Vagina (tissue), 2 donors: Measurements from ENCODE around the gene IDUA. TPM values are rescaled to one million over a fixed set of nuclear protein-coding genes. Genes with fewer than 3 reads are reported as not detected.

Source experiments
- DNase-seq, 2 donors: peaks; one replicate each; pipeline ENCODE4 v3.0.0-alpha.2; 2017; ENCODE audit errors: extremely low spot score in 2 of 2
- H3K27ac ChIP-seq: fragments of 200-600 bp; sonication (generic); one replicate; pipeline ENCODE4 v1.5.1; 2019
- H3K27me3 ChIP-seq: fragments of 200-600 bp; sonication (generic); one replicate; pipeline ENCODE4 v1.5.1; 2019
- H3K36me3 ChIP-seq, 2 donors: fragments of 200-600 bp; sonication (generic); one replicate each; pipeline ENCODE4 v1.5.1; 2017 to 2019
- H3K4me1 ChIP-seq: fragments of 200-600 bp; sonication (generic); one replicate; pipeline ENCODE4 v1.5.1; 2019
- H3K4me3 ChIP-seq, 2 donors: fragments of 200-600 bp; sonication (generic); 1 replicate in 1 of 2; 2 replicates in 1 of 2; pipeline ENCODE4 v1.5.1; 2016 to 2019
- H3K9me3 ChIP-seq: fragments of 200-600 bp; sonication (generic); one replicate; pipeline ENCODE4 v1.5.1; 2019
- POLR2A ChIP-seq, 2 donors: fragments of 450-650 bp; IDR thresholded peaks; one replicate each; pipeline ENCODE4 v1.6.1; 2017; ENCODE audit warnings: antibody characterized with exemption in 2 of 2, mild to moderate bottlenecking in 2 of 2, moderate library complexity in 2 of 2
- POLR2AphosphoS5 ChIP-seq, 2 donors: sonication (generic); formaldehyde crosslinking; IDR thresholded peaks; one replicate each; pipeline ENCODE4 v1.9.0; 2017; ENCODE audit warnings: antibody characterized with exemption in 2 of 2, mild to moderate bottlenecking in 2 of 2, low read depth in 1 of 2; ENCODE audit not compliant: insufficient read depth in 1 of 2
- intact Hi-C: fragments of 100-400 bp; cut with DNase I; formaldehyde crosslinking; loops from one replicate; pipeline ENCODE4 v1.15.1; 2023
- total RNA-seq: library from RNA; depleted of rRNA; stranded (reverse); fragments of >200 nt; gene quantifications from one replicate; pipeline ENCODE4 v1.2.3, GENCODE V29; 2016
- TF ChIP-seq, protein P1 (sequence below), 3 experiments: fragments of 450-650 bp in 2 of 3; fragments of 200-600 bp in 1 of 3; sonication (generic) in 1 of 3; IDR thresholded peaks; one replicate each; pipeline ENCODE4 v1.5.1; 2017 to 2019; ENCODE audit warnings: antibody characterized with exemption in 3 of 3, mild to moderate bottlenecking in 2 of 3, moderate library complexity in 2 of 3

IDUA gene
- total RNA-seq, 1 donor from 2014 or later = 28.0 TPM

DNA sequence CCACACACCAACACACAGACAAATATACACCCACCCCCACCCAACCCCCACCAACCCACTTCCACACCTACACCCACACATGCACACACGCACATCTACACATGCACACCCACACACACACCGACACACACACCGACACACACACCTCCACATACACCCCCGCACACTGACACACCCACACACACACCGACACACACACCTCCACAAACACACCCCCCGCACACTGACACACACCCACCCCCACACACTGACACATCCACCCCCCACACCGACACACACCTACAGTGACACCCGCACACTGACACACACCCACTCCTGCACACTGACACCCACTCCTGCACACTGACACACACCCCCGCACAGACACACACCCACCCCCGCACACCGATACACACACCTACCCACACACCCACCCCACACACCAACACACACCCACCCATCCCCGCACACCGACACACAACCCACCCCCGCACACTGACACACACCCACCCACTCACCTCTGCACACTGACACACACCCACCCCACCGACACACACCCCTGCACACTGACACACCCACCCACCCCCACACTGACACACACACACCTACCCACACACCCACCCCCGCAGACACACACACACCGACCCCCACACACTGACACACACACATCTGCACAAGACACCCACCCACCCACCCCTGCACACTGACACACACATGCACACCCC is 55.7 kb downstream of the IDUA start:
- peaks cover 53% of the 10 kb centered on the region for H3K4me1 ChIP-seq

DNA sequence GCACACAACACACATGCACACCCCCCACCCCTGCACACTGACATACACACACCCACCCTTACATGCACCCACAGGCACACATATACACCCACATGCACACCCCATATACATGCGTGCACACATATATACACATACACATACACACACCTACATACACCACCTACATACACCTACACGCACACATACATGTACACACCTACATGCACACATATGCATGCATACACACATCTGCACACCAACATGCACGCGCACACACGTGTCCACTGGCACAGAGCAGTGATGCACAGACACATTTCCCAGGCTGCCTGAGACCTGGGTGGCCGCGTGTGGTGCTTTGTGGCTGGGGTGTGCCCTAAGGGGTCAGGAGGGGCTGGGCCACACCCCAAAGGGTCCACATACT is 56.3 kb downstream of the IDUA start:
- no peak for TF ChIP-seq POLR2AphosphoS5 (IDR thresholded peaks at IDR 0.05; ENCODE audit: insufficient read depth in 1 of 2, low read depth in 1 of 2)
- no peak for TF ChIP-seq POLR2A (IDR thresholded peaks at IDR 0.05)
- TF ChIP-seq, protein P1, sequence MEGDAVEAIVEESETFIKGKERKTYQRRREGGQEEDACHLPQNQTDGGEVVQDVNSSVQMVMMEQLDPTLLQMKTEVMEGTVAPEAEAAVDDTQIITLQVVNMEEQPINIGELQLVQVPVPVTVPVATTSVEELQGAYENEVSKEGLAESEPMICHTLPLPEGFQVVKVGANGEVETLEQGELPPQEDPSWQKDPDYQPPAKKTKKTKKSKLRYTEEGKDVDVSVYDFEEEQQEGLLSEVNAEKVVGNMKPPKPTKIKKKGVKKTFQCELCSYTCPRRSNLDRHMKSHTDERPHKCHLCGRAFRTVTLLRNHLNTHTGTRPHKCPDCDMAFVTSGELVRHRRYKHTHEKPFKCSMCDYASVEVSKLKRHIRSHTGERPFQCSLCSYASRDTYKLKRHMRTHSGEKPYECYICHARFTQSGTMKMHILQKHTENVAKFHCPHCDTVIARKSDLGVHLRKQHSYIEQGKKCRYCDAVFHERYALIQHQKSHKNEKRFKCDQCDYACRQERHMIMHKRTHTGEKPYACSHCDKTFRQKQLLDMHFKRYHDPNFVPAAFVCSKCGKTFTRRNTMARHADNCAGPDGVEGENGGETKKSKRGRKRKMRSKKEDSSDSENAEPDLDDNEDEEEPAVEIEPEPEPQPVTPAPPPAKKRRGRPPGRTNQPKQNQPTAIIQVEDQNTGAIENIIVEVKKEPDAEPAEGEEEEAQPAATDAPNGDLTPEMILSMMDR (IDR thresholded peaks at IDR 0.05) = no peak
- Histone ChIP-seq H3K9me3 (no peaks in the 10 kb centered on the region), H3K27me3 (no peaks in the 10 kb centered on the region), H3K4me1 (peaks cover 56% of the 10 kb centered on the region), H3K27ac (no peak overlapping the region), H3K36me3 (no peaks in the 10 kb centered on the region), H3K4me3 (peak overlapping the region in 1 of 2 donors; percentile 38)
- intact Hi-C loops = no loop called here
- no peak for DNase-seq

More for the DNA sequence above, 55.7 kb downstream of the IDUA start:
- intact Hi-C loops = no loop called here
- Histone ChIP-seq H3K9me3 (no peaks in the 10 kb centered on the region), H3K27me3 (no peaks in the 10 kb centered on the region), H3K27ac (no peak overlapping the region), H3K36me3 (no peaks in the 10 kb centered on the region), H3K4me3 (no peak overlapping the region)
- no peak for DNase-seq
- TF ChIP-seq POLR2AphosphoS5 (IDR thresholded peaks at IDR 0.05; ENCODE audit: insufficient read depth in 1 of 2, low read depth in 1 of 2) (no peak), POLR2A (IDR thresholded peaks at IDR 0.05) (no peak)
- TF ChIP-seq, protein P1 (IDR thresholded peaks at IDR 0.05) = no peak

DNA sequence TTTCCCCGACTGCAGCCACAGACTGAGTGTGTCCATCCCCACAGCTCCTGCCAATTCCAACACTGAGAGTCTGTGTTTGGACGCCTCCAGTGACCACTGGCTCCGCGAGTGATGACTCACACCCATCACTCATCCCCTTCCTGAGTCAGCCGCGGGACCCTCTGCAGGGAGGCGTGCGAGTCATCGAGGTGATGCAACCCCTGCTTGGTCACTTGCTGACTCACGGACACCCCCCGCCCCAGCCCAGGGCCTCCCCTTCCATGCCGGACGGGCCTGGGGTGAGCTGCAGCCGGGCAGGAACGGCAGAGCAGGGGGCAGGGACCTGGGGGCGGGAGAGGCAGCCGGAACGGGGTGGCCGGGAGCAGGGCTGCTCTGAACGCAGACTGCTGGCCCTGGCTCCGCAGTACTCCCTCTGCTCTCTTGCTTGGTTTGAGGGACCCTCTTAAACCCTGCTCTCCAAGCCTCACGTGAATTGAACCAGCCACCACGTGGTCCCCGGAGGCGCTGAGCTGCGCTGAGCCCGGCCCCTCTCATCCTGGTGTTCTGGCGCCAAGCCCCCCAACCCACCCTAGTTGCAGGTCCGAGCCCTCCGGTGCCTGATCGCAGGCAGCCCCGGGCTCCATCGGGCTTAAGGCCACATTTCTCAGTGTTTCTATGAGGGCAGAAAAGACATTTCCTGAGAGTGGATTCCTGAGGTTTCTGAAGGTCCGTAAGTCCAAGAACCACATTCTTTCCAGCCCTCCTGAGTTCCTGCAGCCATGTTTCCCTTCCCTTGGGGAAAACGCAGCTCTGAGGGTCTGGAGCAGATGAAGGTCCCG is 57.0 kb downstream of the IDUA start:
- DNase-seq = peak in 1 of 2 donors; percentile 98
- no peaks in the 10 kb centered on the region for H3K27me3 ChIP-seq
- peak overlapping the region; percentile 83 for H3K27ac ChIP-seq
- H3K4me3 ChIP-seq = peak overlapping the region in 1 of 2 donors; percentile 38
- TF ChIP-seq, protein P1 (IDR thresholded peaks at IDR 0.05) = no peak
- peak; percentile 40 to 92 for TF ChIP-seq POLR2AphosphoS5 (IDR thresholded peaks at IDR 0.05; ENCODE audit: insufficient read depth in 1 of 2, low read depth in 1 of 2)
- intact Hi-C loops = no loop called here
- no peaks in the 10 kb centered on the region for H3K36me3 ChIP-seq
- no peaks in the 10 kb centered on the region for H3K9me3 ChIP-seq
- peaks cover 56% of the 10 kb centered on the region for H3K4me1 ChIP-seq

DNA sequence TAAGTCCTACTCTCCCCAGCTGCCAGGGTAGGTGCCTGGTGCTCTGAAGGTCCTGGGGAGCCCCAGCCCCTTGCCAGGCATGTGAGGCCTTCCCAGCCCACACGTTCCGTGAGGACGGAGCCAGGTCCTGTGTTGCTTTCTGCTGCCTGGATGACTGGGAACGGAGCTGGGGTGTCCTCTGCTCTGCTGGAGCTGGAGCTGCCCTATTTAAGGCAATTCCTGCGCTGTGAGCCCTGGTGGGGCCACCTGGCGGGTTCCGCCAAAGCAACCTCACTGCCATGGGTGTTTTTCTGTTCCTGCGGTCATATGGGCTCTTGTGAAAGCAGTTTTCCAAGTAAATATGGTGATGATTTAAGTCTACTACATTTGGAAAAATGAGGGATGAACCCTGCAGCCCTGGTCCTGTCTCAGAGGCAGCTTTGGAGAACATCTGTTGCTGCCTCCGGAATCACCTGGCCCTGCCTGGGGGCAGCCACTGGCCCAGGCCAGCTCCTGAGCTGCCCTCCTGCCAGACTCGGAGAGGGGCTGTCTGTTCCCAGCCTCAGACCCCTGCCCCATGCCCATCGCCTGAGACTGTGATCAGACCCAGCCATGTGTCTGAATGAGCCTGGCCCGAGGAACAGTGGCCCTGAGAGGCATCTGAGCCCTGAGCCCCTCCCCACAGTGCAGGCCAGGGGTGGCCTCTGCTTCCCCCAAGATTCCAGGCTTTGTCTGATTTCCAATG is 57.8 kb downstream of the IDUA start:
- peak overlapping the region in 1 of 2 donors; percentile 38 for H3K4me3 ChIP-seq
- intact Hi-C loops = no loop called here
- no peaks in the 10 kb centered on the region for H3K27me3 ChIP-seq
- H3K4me1 ChIP-seq = peaks cover 50% of the 10 kb centered on the region
- H3K27ac ChIP-seq = peak overlapping the region; percentile 83
- no peak for TF ChIP-seq POLR2AphosphoS5 (IDR thresholded peaks at IDR 0.05; ENCODE audit: insufficient read depth in 1 of 2, low read depth in 1 of 2)
- TF ChIP-seq, protein P1 (IDR thresholded peaks at IDR 0.05) = no peak
- no peak for TF ChIP-seq POLR2A (IDR thresholded peaks at IDR 0.05)
- no peak for DNase-seq
- no peaks in the 10 kb centered on the region for H3K36me3 ChIP-seq
- H3K9me3 ChIP-seq = no peaks in the 10 kb centered on the region
